OCI-LY3 (cell line): ENCODE results near the gene HMGXB4.

Experiments
- EZH2phosphoT487 ChIP-seq: fragments of 200-600 bp; shearing (Covaris generic); IDR thresholded peaks from 2 replicates; pipeline ENCODE4 v1.6.1; 2018; ENCODE audit warnings: antibody characterized with exemption, mixed run types, low read depth
- TF ChIP-seq, protein P1 (sequence below): fragments of 200-600, 300-600 bp; sonication (generic); IDR thresholded peaks from 2 replicates; pipeline ENCODE4 v1.5.1; 2014; ENCODE audit warnings: antibody characterized with exemption, low read length, low read depth

DNA sequence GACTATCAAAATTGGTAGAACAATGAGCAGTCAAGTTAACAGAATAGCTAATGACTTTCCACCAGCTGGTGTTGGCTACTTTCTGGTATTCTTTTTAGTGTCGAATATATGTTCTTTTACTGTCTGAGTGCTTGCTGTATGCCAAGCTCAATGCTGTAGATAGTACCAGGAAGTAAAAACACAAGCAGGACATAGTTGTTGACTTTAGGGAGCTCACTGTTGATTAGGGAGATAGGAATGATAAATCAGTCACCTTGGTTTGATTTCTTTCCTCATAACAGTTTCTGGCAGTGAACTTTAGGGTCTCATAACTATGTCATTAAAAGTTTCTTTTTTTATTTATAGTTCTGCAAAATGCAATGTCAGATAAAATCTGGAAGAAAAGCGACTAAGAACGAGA lies 9.0 kb downstream of the HMGXB4 start:
- TF ChIP-seq, protein P1, sequence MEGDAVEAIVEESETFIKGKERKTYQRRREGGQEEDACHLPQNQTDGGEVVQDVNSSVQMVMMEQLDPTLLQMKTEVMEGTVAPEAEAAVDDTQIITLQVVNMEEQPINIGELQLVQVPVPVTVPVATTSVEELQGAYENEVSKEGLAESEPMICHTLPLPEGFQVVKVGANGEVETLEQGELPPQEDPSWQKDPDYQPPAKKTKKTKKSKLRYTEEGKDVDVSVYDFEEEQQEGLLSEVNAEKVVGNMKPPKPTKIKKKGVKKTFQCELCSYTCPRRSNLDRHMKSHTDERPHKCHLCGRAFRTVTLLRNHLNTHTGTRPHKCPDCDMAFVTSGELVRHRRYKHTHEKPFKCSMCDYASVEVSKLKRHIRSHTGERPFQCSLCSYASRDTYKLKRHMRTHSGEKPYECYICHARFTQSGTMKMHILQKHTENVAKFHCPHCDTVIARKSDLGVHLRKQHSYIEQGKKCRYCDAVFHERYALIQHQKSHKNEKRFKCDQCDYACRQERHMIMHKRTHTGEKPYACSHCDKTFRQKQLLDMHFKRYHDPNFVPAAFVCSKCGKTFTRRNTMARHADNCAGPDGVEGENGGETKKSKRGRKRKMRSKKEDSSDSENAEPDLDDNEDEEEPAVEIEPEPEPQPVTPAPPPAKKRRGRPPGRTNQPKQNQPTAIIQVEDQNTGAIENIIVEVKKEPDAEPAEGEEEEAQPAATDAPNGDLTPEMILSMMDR, result no peak
- TF ChIP-seq EZH2phosphoT487, result no peak
